ENCODE measurements around the gene EYA3. TPM values are rescaled to one million over a fixed set of nuclear protein-coding genes. Genes with fewer than 3 reads are reported as not detected.

The EYA3 gene
- total and polyA plus RNA-seq, 7 donors = 3.6 to 15.3 (median 13.1) TPM

DNA sequence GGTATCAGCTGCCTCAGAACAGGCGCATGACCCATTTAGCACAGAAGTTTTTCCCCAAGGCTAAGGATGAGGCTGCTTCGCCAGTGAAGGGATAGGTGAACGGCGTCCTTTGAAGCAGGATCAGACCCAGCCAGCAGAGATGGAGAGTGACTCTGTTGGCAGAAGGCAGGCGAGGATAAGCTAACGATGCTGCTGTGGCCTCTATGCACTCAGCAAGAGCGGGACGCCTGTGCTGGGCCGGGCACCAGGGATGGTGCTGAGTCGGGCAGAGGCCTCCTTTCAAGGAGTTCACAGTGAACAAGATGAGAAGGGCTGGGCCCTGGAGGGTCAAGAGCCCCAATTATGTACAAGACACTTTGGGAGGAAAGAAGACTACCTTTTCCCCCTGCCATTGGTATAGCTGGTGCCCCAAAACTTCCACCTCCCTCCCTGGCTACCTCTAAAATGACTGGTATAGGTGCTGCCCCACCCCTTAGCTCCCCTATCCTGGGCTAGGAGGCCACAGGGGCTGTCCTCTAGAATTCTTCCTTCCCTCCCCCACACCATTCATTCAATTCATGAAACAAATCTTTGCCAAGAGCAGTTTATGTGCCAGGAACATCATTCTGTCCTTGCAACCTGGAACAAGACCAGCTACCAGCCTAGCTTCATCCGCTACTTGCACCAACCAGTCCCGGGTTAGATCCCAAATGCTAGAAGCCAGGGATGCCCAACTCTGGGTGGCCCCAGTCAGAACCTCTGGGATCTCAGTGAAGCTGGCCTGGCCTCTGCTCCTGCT lies 121.1 kb downstream of the EYA3 start:
- ATAC-seq = no peak
- TF ChIP-seq, protein P1, sequence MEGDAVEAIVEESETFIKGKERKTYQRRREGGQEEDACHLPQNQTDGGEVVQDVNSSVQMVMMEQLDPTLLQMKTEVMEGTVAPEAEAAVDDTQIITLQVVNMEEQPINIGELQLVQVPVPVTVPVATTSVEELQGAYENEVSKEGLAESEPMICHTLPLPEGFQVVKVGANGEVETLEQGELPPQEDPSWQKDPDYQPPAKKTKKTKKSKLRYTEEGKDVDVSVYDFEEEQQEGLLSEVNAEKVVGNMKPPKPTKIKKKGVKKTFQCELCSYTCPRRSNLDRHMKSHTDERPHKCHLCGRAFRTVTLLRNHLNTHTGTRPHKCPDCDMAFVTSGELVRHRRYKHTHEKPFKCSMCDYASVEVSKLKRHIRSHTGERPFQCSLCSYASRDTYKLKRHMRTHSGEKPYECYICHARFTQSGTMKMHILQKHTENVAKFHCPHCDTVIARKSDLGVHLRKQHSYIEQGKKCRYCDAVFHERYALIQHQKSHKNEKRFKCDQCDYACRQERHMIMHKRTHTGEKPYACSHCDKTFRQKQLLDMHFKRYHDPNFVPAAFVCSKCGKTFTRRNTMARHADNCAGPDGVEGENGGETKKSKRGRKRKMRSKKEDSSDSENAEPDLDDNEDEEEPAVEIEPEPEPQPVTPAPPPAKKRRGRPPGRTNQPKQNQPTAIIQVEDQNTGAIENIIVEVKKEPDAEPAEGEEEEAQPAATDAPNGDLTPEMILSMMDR (IDR thresholded peaks at IDR 0.05) = no peak
- H3K4me3 ChIP-seq = no peak overlapping the region
- H3K9me3 ChIP-seq = no peaks in the 10 kb centered on the region
- H3K4me1 ChIP-seq = peaks cover 9% of the 10 kb centered on the region
- no peaks in the 10 kb centered on the region for H3K27me3 ChIP-seq (ENCODE audit: insufficient read depth in 3 of 3, low read length in 2 of 3)
- DNase-seq = no peak
- H3K36me3 ChIP-seq (ENCODE audit: insufficient read depth in 1 of 2, low read depth in 1 of 2) = peaks cover 0 to 41% of the 10 kb centered on the region in 2 donors
- intact Hi-C loops (cut with DNase I) = no loop called here
- no peak overlapping the region for H3K27ac ChIP-seq
- WGBS, 3 donors = 89 to 91% (median 89%) methylated on average over 12 of the region's 12 CpGs

DNA sequence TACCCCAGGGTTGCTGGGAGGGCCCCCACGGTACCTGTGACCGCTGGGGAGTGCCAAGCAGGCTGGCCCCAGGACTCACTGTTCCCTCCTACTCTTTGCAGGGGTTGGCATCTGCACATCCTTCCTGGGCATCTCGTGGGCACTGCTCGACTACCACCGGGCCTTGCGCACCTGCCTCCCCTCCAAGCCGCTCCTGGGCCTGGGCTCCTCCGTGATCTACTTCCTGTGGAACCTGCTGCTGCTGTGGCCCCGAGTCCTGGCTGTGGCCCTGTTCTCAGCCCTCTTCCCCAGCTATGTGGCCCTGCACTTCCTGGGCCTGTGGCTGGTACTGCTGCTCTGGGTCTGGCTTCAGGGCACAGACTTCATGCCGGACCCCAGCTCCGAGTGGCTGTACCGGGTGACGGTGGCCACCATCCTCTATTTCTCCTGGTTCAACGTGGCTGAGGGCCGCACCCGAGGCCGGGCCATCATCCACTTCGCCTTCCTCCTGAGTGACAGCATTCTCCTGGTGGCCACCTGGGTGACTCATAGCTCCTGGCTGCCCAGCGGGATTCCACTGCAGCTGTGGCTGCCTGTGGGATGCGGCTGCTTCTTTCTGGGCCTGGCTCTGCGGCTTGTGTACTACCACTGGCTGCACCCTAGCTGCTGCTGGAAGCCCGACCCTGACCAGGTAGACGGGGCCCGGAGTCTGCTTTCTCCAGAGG lies 121.9 kb downstream of the EYA3 start:
- Histone ChIP-seq H3K4me3 (no peak overlapping the region), H3K4me1 (peaks cover 9% of the 10 kb centered on the region), H3K9me3 (no peaks in the 10 kb centered on the region), H3K36me3 (ENCODE audit: insufficient read depth in 1 of 2, low read depth in 1 of 2) (peaks cover 0 to 40% of the 10 kb centered on the region in 2 donors), H3K27ac (no peak overlapping the region), H3K27me3 (ENCODE audit: insufficient read depth in 3 of 3, low read length in 2 of 3) (no peaks in the 10 kb centered on the region)
- DNase-seq = no peak
- TF ChIP-seq, protein P1 (IDR thresholded peaks at IDR 0.05) = no peak
- intact Hi-C loops (cut with DNase I) = no loop called here
- ATAC-seq = no peak
- WGBS, 3 donors = 90 to 95% (median 91%) methylated on average over 24 of the region's 24 CpGs

DNA sequence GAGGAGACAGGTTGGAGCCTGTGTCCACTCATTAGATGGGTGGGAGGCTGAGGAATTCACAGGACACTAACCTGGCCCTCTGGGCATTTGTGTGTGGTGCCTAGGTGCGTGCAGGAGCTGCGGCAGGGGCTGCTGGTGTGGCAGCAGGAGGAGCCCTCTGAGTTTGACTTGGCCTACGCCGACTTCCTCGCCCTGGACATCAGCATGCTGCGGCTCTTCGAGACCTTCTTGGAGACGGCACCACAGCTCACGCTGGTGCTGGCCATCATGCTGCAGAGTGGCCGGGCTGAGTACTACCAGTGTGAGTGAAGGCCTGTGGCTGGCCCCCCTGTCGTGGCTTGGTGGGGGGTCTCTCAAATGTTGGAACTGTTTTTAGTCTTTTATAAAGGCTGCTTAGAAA lies 125.0 kb downstream of the EYA3 start:
- Histone ChIP-seq H3K36me3 (ENCODE audit: insufficient read depth in 1 of 2, low read depth in 1 of 2) (peaks cover 0 to 40% of the 10 kb centered on the region in 2 donors), H3K9me3 (no peaks in the 10 kb centered on the region), H3K4me1 (peaks cover 3% of the 10 kb centered on the region), H3K4me3 (no peak overlapping the region), H3K27ac (no peak overlapping the region), H3K27me3 (ENCODE audit: insufficient read depth in 3 of 3, low read length in 2 of 3) (no peaks in the 10 kb centered on the region)
- DNase-seq (no peak), ATAC-seq (no peak)
- WGBS, 3 donors = 72 to 87% (median 79%) methylated on average over 11 of the region's 11 CpGs
- TF ChIP-seq, protein P1 (IDR thresholded peaks at IDR 0.05) = no peak
- intact Hi-C loops (cut with DNase I) = no loop called here

DNA sequence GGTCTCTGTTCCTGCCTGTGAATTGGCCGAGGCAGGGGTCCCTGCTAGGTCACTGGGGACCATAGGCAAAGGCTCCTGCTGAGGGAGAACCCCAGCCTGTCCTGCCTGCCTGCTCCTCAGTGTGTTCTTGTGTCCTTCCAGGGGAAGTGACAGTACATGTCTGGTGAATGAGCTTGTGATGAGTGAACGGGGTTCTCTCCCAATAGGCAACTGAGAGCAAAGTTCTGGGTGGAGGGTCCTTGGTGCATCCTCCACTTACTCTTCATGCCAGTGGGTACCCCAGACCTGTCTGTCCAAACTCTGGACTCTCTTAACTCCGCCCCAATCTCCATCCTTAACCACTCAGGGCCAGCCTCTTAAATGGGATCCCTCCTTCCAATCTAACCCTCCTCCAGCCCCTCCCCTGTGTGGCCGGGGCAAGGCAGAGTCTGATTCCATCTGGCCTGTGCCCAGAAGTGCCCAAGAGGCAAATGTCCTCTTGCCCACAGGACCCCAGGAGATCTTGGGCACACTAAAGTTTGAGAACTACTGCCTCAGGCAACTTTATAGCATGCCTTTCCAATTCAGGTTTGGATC lies 126.7 kb downstream of the EYA3 start:
- Histone ChIP-seq H3K27ac (peak overlapping the region; percentile 81), H3K4me1 (no peaks in the 10 kb centered on the region), H3K4me3 (no peak overlapping the region), H3K27me3 (ENCODE audit: insufficient read depth in 3 of 3, low read length in 2 of 3) (no peaks in the 10 kb centered on the region), H3K9me3 (no peaks in the 10 kb centered on the region), H3K36me3 (ENCODE audit: insufficient read depth in 1 of 2, low read depth in 1 of 2) (peaks cover 0 to 24% of the 10 kb centered on the region in 2 donors)
- ATAC-seq = no peak
- no peak for DNase-seq
- TF ChIP-seq, protein P1 (IDR thresholded peaks at IDR 0.05) = no peak
- intact Hi-C loops (cut with DNase I) = no loop called here
- WGBS, 3 donors = 49 to 65% (median 50%) methylated on average over 4 of the region's 4 CpGs

All from psoas muscle (tissue), 8 donors.